HG02623 (cell line): ENCODE measurements around the gene MRPL44.

Source experiments
- ATAC-seq: cut with Tn5 transposase; IDR thresholded peaks from one replicate; pipeline ENCODE4 v1.9.1; 2021; ENCODE audit warnings: moderate library complexity; ENCODE audit not compliant: unreplicated experiment

The MRPL44 gene

GRCh38 chr2:223957092-223957851 is at the start of gene MRPL44:
Gene MRPL44 (plus strand): TSS chr2:223957463. CDS start chr2:223957473, 10 bp downstream.
- ATAC-seq: peak; percentile 83

- no peak for ATAC-seq
These were observed 48.8 kb upstream of the MRPL44 start for GRCh38 chr2:223908304-223908998.

GRCh38 chr2:223909001-223909741 is 48.1 kb upstream of the MRPL44 start:
- ATAC-seq: no peak

DNA sequence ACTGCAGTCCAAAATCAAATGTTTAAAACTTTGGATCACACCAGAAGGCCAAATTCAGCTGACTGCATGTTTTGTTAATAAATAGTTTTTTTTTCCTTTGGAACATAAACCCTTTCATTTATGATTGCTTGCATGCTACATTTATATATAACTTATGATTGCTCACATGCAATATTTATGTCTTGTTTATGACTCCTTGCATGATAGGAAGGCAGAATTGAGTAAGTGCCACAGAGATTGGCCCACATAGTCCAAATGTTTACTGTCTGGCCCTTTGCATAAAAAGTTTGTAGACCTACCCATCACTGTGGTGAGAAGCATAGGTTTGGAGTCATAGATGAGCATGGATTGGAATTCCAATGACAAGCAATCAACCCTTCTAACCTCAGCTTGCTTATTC is 42.9 kb upstream of the MRPL44 start:
- ATAC-seq: no peak

- no peak for ATAC-seq
These were observed 42.2 kb upstream of the MRPL44 start for GRCh38 chr2:223915071-223915470.

DNA sequence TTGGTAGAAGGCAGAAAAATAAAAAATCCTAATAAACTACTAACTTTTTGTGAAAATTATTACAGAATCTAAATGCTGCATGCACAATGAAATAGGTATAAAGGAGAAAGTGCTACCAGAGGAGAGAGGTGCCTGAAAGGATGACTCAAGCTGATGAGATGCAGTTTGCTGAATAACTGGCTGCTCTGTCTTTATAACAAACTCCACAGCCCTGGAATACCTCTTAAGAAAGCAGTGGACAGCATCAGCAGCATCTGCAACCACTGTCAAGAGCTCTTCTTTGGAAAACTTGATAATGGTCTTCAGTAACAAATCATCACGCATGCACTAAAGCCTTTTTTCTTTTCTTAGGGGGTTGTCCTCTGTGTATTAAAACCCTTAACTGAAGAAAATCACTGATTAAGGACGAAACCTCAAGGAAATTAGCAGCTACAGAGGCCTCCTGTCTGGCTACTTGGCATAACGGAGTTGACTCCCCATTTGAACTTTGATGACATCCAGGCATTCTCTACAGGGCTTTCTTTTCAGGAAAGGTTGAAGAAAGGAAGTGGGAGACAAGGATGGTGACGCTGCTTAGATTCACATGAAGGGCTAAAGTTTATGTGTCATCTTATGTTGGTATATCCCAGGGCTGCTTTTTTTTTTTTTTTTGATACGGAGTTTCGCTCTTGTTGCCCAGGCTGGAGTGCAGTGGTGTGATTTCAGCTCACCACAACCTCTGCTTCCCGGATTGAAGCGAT is 40.9 kb upstream of the MRPL44 start:
- ATAC-seq: no peak

DNA sequence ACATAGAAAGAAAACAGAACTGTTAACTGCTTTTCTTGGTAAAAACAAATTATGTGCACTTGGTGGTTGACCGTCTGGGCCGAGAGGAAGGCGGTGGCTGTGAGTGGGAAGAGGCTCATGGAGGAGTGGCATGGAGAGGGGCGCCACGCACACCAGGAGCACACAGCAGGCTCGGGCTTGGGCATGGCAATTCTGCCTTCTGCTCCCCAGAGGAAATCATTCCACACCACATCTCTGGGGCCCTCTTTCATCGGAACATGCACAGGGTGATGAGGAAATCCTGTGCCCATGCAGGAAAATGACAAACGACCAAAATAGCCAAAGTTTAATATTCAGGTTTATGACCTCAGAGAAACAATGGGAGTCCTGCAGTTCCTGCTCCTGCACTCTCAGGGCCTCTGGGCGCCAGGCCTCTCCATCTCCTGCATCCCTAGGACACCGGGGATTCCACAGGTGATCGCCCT is 38.6 kb upstream of the MRPL44 start:
- no peak for ATAC-seq

- no peak for ATAC-seq
These were observed 37.2 kb upstream of the MRPL44 start for GRCh38 chr2:223920109-223920508.

GRCh38 chr2:223921204-223921603 is 36.1 kb upstream of the MRPL44 start:
- ATAC-seq: no peak

DNA sequence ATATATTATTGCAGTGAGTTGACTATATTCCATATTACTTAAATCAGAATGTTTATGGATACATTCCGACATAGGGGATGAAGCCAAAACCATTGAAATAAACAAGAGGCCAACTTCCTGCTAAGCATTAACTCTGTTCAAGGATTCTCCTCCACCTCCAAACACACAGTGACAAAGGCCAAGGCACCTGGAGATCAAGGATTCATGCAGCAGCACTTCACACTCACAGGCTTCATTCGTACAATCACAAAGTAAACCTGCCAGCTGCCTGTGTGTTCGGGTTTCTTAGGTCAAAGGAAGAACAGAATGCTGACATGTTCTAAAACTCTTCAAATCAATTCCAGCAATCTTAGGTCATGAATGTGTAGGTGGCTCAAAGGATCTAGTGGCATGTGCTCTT is 35.0 kb upstream of the MRPL44 start:
- ATAC-seq: no peak

- no peak for ATAC-seq
These were observed 33.3 kb upstream of the MRPL44 start for GRCh38 chr2:223923976-223924375.

GRCh38 chr2:223925106-223925505 is 32.2 kb upstream of the MRPL44 start:
- no peak for ATAC-seq

GRCh38 chr2:223928113-223929006 is 28.9 kb upstream of the MRPL44 start:
- no peak for ATAC-seq

GRCh38 chr2:223929571-223930102 is 27.6 kb upstream of the MRPL44 start:
- no peak for ATAC-seq

- ATAC-seq: no peak
These were observed 26.9 kb upstream of the MRPL44 start for GRCh38 chr2:223930103-223930976.

DNA sequence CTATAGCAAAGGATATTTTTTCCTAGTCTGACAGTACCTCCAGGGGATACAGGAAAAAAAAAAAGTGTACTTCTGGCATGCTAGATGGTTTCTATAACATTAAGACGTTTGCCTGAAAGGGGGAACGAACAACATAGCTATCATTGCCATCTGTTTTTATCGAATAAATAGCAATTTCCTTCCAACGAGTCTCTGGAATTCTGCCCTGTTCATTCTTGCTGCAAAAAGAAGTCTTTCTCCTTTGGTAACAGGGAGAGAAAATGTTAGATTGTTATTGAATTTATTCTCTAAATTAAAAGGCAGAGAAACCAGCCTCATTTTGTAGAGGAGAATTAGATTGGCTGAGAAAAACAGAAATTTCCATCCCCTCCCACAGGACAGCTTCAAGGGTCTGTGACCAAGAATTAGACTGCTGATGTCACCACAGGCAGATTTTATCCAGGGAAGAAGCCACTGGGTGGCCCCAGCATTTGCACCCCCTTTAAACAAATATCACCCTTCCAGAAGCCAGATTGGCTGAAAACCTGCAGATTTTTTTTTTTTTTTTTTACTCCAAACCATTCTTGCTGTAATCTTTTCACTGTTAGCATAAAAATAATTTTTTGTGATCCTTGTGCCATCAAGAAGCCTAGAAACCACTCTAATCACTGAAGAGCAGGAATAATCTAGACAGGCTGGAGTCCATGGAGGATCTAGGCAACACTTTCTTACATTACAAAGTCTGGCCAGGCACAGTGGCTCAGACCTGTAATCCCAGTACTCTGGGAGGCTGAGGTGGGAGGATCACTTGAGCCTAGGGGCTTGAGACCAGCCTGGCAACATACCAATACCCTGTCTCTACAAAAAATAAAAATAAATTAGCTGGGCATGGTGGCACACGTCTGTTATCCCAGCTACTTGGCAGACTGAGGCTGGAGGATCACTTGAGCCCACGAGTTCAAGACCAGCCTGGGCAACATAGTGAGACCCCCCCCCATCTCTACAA is 24.2 kb upstream of the MRPL44 start:
- ATAC-seq: no peak

GRCh38 chr2:223934870-223935269 is 22.4 kb upstream of the MRPL44 start:
- ATAC-seq: no peak
